ENCODE results near the gene USP5.

Gene USP5

DNA sequence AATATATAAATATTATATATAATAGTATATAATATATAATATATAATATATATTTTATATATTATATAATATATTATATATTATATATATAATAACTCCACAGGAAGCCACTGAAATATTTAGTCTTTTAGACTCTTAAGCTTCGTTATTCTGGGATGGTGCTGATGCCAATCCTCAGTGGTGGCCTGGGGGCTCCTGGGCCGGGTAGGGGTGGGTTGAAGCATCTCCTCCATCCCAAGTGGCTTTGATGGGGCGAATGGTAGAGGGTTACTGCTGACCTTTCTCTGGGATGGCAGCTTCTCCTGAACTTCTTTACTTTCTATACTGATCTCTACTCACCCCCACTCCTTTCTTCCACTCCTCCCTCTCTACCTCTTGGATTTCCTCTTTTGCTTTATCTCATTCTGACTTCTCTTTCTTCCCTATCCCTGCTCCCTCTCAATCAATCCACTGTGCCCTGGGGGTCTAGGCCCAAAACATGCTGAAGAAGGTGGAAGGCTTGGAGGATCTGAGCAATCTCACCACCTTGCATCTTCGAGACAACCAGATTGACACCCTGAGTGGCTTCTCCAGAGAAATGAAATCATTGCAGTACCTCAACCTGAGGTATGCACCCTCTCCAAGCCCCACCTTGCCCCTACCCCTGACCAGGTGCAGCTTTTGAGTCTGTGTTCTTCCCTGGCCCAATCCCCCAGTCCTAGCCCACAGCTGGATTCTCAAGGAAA is 57.6 kb downstream of the USP5 start:
- ChIA-PET CTCF (interaction anchor here (0.6 to 1.1 kb wide), 2 partner anchors 18 to 39 kb away, joined by 3 to 6 read pairs; no protein-coding TSS in a partner anchor), POLR2A (ENCODE audit: low non-redundant PET) (no interaction called here)
- no peak for DNase-seq (ENCODE audit: low spot score)
- TF ChIP-seq, protein P1, sequence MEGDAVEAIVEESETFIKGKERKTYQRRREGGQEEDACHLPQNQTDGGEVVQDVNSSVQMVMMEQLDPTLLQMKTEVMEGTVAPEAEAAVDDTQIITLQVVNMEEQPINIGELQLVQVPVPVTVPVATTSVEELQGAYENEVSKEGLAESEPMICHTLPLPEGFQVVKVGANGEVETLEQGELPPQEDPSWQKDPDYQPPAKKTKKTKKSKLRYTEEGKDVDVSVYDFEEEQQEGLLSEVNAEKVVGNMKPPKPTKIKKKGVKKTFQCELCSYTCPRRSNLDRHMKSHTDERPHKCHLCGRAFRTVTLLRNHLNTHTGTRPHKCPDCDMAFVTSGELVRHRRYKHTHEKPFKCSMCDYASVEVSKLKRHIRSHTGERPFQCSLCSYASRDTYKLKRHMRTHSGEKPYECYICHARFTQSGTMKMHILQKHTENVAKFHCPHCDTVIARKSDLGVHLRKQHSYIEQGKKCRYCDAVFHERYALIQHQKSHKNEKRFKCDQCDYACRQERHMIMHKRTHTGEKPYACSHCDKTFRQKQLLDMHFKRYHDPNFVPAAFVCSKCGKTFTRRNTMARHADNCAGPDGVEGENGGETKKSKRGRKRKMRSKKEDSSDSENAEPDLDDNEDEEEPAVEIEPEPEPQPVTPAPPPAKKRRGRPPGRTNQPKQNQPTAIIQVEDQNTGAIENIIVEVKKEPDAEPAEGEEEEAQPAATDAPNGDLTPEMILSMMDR (conservative IDR thresholded peaks at IDR 0.05; ENCODE audit: low read depth) = no peak
- H3K27ac ChIP-seq = no peak overlapping the region

DNA sequence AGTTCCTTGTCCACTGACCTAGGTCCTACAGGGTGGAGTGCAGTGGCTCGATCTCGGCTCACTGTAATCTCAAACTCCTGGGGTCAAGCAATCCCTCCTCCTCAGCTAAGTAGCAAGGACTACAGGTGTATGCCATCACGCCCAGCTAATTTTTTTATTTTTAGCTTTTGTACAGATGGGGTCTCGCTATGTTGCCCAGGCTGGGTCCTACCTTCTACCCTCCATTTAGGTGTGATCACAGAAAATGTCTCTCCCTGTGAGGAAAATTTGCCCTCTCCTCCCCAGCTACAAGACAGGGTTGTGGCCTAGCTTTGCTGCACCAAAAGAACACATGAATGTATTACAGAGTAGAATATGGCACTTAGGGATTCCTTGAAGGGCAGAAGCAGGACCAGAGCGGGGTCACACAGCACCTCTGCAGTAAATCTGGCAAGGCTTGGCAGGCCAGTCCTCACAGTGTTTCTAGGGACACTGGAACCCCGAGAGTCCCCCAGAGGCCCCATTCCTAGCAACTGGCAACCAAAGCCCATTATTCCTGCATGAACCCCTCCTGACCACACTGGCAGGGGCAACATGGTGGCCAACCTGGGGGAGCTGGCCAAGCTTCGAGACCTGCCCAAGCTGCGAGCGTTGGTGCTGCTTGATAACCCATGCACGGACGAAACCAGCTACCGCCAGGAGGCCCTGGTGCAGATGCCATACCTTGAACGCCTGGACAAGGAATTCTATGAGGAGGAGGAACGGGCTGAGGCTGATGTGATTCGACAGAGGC is 60.4 kb downstream of the USP5 start:
- ChIA-PET POLR2A (ENCODE audit: low non-redundant PET) (interaction anchor here (1.2 kb wide), 1 partner anchor 24 kb away, joined by 3 read pairs; no protein-coding TSS in a partner anchor), CTCF (interaction anchor here (0.7 kb wide), 1 partner anchor 22 kb away, joined by 4 read pairs; no protein-coding TSS in a partner anchor)
- TF ChIP-seq, protein P1 (conservative IDR thresholded peaks at IDR 0.05; ENCODE audit: low read depth) = no peak
- DNase-seq (ENCODE audit: low spot score) = no peak
- H3K27ac ChIP-seq = no peak overlapping the region

DNA sequence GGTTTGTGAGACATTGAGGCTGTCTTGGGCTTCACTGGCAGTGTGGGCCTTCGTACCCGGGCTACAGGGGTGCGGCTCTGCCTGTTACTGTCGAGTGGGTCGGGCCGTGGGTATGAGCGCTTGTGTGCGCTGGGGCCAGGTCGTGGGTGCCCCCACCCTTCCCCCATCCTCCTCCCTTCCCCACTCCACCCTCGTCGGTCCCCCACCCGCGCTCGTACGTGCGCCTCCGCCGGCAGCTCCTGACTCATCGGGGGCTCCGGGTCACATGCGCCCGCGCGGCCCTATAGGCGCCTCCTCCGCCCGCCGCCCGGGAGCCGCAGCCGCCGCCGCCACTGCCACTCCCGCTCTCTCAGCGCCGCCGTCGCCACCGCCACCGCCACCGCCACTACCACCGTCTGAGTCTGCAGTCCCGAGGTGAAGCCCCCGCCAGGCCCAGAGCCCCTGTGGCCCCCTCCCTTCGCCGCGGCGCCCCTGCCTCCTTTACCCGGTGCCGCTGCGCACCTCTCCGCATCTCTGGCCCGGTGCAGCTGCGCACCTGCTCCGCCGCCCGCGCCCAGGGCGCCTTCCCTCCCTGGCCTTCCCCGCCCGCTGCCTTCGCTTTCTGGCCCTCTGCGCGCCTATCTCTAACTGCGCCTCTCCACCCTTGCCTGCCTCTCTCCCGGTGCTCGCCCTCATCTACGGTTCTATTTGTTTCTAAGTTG is 62.4 kb downstream of the USP5 start, which contains the start of gene ENO2:
TSS of gene ENO2 (plus strand) at position 335 of the 701 bp plus-strand sequence. CDS start 1,253 bp downstream, outside the sequence.
- ChIA-PET CTCF (interaction anchor here (0.6 to 0.7 kb wide), 2 partner anchors 11 to 52 kb away, joined by 3 read pairs; no protein-coding TSS in a partner anchor), POLR2A (ENCODE audit: low non-redundant PET) (interaction anchor here (0.5 to 1.0 kb wide), 3 partner anchors 9 to 36 kb away, joined by 3 to 4 read pairs (median 4); no protein-coding TSS in a partner anchor)
- no peak for DNase-seq (ENCODE audit: low spot score)
- H3K27ac ChIP-seq = peak within 1 kb of the TSS; percentile 38; the same call in 1 of the 2 replicates
- TF ChIP-seq, protein P1 (conservative IDR thresholded peaks at IDR 0.05; ENCODE audit: low read depth) = no peak

DNA sequence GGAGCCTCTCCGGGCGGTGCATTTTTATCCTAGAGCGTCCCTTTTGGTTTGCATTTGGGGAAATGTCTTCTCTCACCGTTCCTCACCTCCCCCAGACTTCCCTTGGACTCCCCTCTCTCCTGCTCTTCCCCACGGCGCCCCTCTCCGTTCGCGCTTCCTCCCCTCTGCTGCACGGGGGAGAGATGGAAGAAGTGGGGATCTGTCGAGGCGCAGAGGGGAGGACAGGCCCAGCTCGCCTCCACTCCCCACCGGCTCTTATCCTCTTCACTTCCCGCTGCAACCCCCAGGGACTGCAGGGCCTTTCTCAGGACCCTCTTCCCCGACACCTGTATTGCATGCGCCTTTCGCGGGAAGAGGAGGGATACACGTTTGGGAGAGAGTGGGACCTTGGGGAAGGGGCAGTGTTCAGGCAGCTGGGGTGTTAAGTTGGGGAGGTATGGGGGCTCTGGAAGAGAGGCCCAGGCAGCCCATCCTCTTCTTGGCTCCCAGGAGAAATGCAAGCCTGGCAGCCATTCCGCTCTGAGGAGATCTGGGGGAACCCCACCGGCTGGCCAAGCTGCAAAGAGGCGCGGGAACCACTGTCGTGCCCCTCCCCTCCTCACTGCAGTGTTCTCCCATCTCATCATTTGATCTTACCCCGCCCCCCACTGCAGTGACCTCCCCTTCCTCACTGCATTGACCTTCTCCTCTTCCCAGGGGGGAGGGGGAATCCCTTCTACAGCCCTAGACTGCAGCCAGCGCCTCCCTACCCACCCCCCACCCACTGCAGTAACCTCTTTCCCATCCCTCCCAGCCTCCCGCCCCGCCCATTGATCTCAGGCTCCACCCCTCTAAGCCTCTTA is 63.2 kb downstream of the USP5 start:
- CTCF ChIA-PET = no interaction called here
- DNase-seq (ENCODE audit: low spot score) = no peak
- TF ChIP-seq, protein P1 (conservative IDR thresholded peaks at IDR 0.05; ENCODE audit: low read depth) = no peak
- POLR2A ChIA-PET (ENCODE audit: low non-redundant PET) = no interaction called here
- H3K27ac ChIP-seq = no peak overlapping the region; the same call in 1 of the 2 replicates

DNA sequence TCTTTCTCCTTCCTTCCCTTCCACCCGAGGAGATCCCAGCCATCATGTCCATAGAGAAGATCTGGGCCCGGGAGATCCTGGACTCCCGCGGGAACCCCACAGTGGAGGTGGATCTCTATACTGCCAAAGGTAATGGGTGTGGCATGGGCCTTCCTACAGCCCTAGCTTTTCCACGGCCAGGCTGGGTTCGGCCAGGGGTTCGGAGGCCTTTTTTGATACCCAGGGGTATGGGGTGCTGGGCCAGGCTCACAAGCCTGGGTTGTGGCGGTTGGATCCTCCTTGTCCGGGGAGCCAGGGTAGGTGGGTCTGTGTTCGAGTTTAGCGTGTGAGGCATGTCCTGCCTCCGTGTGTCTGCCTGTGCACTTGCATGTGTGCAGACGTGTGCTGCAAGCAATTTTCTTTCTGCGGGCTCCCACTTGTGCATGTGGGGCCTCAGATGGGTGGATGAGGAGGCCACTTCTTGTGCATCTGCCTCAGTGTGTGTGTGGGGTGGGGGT is 63.9 kb downstream of the USP5 start:
- POLR2A ChIA-PET (ENCODE audit: low non-redundant PET) = no interaction called here
- TF ChIP-seq, protein P1 (conservative IDR thresholded peaks at IDR 0.05; ENCODE audit: low read depth) = no peak
- DNase-seq (ENCODE audit: low spot score) = no peak
- H3K27ac ChIP-seq = no peak overlapping the region
- CTCF ChIA-PET = no interaction called here
